ENCODE data around the gene MORN4.

Gene MORN4

GRCh38 chr10:97629289-97629688, 4.0 kb downstream of the MORN4 start:
- no peak overlapping the region for H2AFZ ChIP-seq (ENCODE audit: low read length)
- no peak overlapping the region for H3K4me2 ChIP-seq (ENCODE audit: insufficient read depth, low read length, poor library complexity, severe bottlenecking)
- H3K27me3 ChIP-seq (ENCODE audit: control insufficient read depth in 3 of 3, insufficient read depth in 3 of 3, low read depth in 1 of 3, low read length in 3 of 3), result no peaks in the 10 kb centered on the region
- peaks cover 0 to 7% of the 10 kb centered on the region in 2 donors for H3K4me1 ChIP-seq (ENCODE audit: control insufficient read depth in 2 of 2, insufficient read depth in 1 of 2, low read depth in 1 of 2, low read length in 2 of 2)
- H3K9me3 ChIP-seq (replicated peaks in 1 of 2; ENCODE audit: control insufficient read depth in 2 of 2, insufficient read depth in 1 of 2, low read depth in 1 of 2, low read length in 2 of 2), result no peaks in the 10 kb centered on the region
- no peak overlapping the region for H3K4me3 ChIP-seq (ENCODE audit: low read length in 2 of 2)
- no peak overlapping the region for H2BK120ac ChIP-seq (ENCODE audit: low read depth, low read length)
- H2BK12ac ChIP-seq (ENCODE audit: low read length), result no peak overlapping the region
- H3K23ac ChIP-seq (ENCODE audit: low read depth, low read length, poor library complexity), result no peak overlapping the region
- no CpG with 5 or more reads among the region's 5 CpGs for WGBS, 2 donors (ENCODE audit: extremely low coverage in 2 of 2, insufficient read length in 2 of 2, insufficient replicate concordance in 1 of 2)
- peaks cover 2 to 8% of the 10 kb centered on the region in 2 donors for H3K36me3 ChIP-seq (replicated peaks in 1 of 2; ENCODE audit: control insufficient read depth in 2 of 2, insufficient read depth in 2 of 2, low read length in 2 of 2)
- H3K18ac ChIP-seq (ENCODE audit: low read length), result no peak overlapping the region
- no peaks in the 10 kb centered on the region for H3K79me1 ChIP-seq (ENCODE audit: low read depth, low read length)
- H4K8ac ChIP-seq (ENCODE audit: low read depth, low read length), result no peak overlapping the region
- no peak overlapping the region for H3K4ac ChIP-seq (ENCODE audit: low read length)
- no peak overlapping the region for H3K27ac ChIP-seq (replicated peaks; ENCODE audit: low read length)
- H3K9ac ChIP-seq (ENCODE audit: low read depth, low read length, poor library complexity), result no peak overlapping the region
- H2BK5ac ChIP-seq (ENCODE audit: low read length), result no peak overlapping the region
- no peak for DNase-seq (ENCODE audit: low spot score)
- no peak overlapping the region for H4K91ac ChIP-seq (ENCODE audit: low read depth, low read length, poor library complexity)
- H2AK5ac ChIP-seq (ENCODE audit: low read depth, low read length), result no peak overlapping the region
- no peak overlapping the region for H3K14ac ChIP-seq (ENCODE audit: low read length)
- no peak overlapping the region for H2BK15ac ChIP-seq (ENCODE audit: low read length)

- H3K4me3 ChIP-seq (ENCODE audit: low read length in 2 of 2), result no peak overlapping the region
- H4K91ac ChIP-seq (ENCODE audit: low read depth, low read length, poor library complexity), result no peak overlapping the region
- no peak overlapping the region for H3K14ac ChIP-seq (ENCODE audit: low read length)
- no peaks in the 10 kb centered on the region for H3K9me3 ChIP-seq (replicated peaks in 1 of 2; ENCODE audit: control insufficient read depth in 2 of 2, insufficient read depth in 1 of 2, low read depth in 1 of 2, low read length in 2 of 2)
- peaks cover 0 to 4% of the 10 kb centered on the region in 2 donors for H3K4me1 ChIP-seq (ENCODE audit: control insufficient read depth in 2 of 2, insufficient read depth in 1 of 2, low read depth in 1 of 2, low read length in 2 of 2)
- H2BK12ac ChIP-seq (ENCODE audit: low read length), result no peak overlapping the region
- no peaks in the 10 kb centered on the region for H3K27me3 ChIP-seq (ENCODE audit: control insufficient read depth in 3 of 3, insufficient read depth in 3 of 3, low read depth in 1 of 3, low read length in 3 of 3)
- no peak overlapping the region for H4K8ac ChIP-seq (ENCODE audit: low read depth, low read length)
- H3K4me2 ChIP-seq (ENCODE audit: insufficient read depth, low read length, poor library complexity, severe bottlenecking), result no peak overlapping the region
- H3K4ac ChIP-seq (ENCODE audit: low read length), result no peak overlapping the region
- H2AFZ ChIP-seq (ENCODE audit: low read length), result no peak overlapping the region
- no CpG with 5 or more reads among the region's 3 CpGs for WGBS, 2 donors (ENCODE audit: extremely low coverage in 2 of 2, insufficient read length in 2 of 2, insufficient replicate concordance in 1 of 2)
- H3K23ac ChIP-seq (ENCODE audit: low read depth, low read length, poor library complexity), result no peak overlapping the region
- no peak overlapping the region for H2BK15ac ChIP-seq (ENCODE audit: low read length)
- H2BK120ac ChIP-seq (ENCODE audit: low read depth, low read length), result no peak overlapping the region
- H3K9ac ChIP-seq (ENCODE audit: low read depth, low read length, poor library complexity), result no peak overlapping the region
- DNase-seq (ENCODE audit: low spot score), result no peak
- H3K18ac ChIP-seq (ENCODE audit: low read length), result no peak overlapping the region
- peaks cover 2 to 8% of the 10 kb centered on the region in 2 donors for H3K36me3 ChIP-seq (replicated peaks in 1 of 2; ENCODE audit: control insufficient read depth in 2 of 2, insufficient read depth in 2 of 2, low read length in 2 of 2)
- H3K79me1 ChIP-seq (ENCODE audit: low read depth, low read length), result no peaks in the 10 kb centered on the region
- no peak overlapping the region for H2AK5ac ChIP-seq (ENCODE audit: low read depth, low read length)
- no peak overlapping the region for H2BK5ac ChIP-seq (ENCODE audit: low read length)
- no peak overlapping the region for H3K27ac ChIP-seq (replicated peaks; ENCODE audit: low read length)
Observed at GRCh38 chr10:97628228-97628627, 5.1 kb downstream of the MORN4 start.

GRCh38 chr10:97627731-97628130, 5.6 kb downstream of the MORN4 start:
- Histone ChIP-seq H2AFZ (ENCODE audit: low read length) (no peak overlapping the region), H2BK5ac (ENCODE audit: low read length) (no peak overlapping the region), H2BK12ac (ENCODE audit: low read length) (no peak overlapping the region), H3K9me3 (replicated peaks in 1 of 2; ENCODE audit: control insufficient read depth in 2 of 2, insufficient read depth in 1 of 2, low read depth in 1 of 2, low read length in 2 of 2) (no peaks in the 10 kb centered on the region), H3K18ac (ENCODE audit: low read length) (no peak overlapping the region), H3K4me2 (ENCODE audit: insufficient read depth, low read length, poor library complexity, severe bottlenecking) (no peak overlapping the region), H2AK5ac (ENCODE audit: low read depth, low read length) (no peak overlapping the region), H3K14ac (ENCODE audit: low read length) (no peak overlapping the region), H3K23ac (ENCODE audit: low read depth, low read length, poor library complexity) (no peak overlapping the region), H2BK15ac (ENCODE audit: low read length) (no peak overlapping the region), H3K27ac (replicated peaks; ENCODE audit: low read length) (no peak overlapping the region), H3K27me3 (ENCODE audit: control insufficient read depth in 3 of 3, insufficient read depth in 3 of 3, low read depth in 1 of 3, low read length in 3 of 3) (no peaks in the 10 kb centered on the region), H2BK120ac (ENCODE audit: low read depth, low read length) (no peak overlapping the region), H3K36me3 (replicated peaks in 1 of 2; ENCODE audit: control insufficient read depth in 2 of 2, insufficient read depth in 2 of 2, low read length in 2 of 2) (peaks cover 2 to 8% of the 10 kb centered on the region in 2 donors), H3K4me1 (ENCODE audit: control insufficient read depth in 2 of 2, insufficient read depth in 1 of 2, low read depth in 1 of 2, low read length in 2 of 2) (peaks cover 0 to under 1% of the 10 kb centered on the region in 2 donors), H4K91ac (ENCODE audit: low read depth, low read length, poor library complexity) (no peak overlapping the region), H3K9ac (ENCODE audit: low read depth, low read length, poor library complexity) (no peak overlapping the region), H4K8ac (ENCODE audit: low read depth, low read length) (no peak overlapping the region), H3K79me1 (ENCODE audit: low read depth, low read length) (no peaks in the 10 kb centered on the region), H3K4me3 (ENCODE audit: low read length in 2 of 2) (no peak overlapping the region), H3K4ac (ENCODE audit: low read length) (no peak overlapping the region)
- DNase-seq (ENCODE audit: low spot score), result no peak
- no CpG with 5 or more reads among the region's 4 CpGs for WGBS, 2 donors (ENCODE audit: extremely low coverage in 2 of 2, insufficient read length in 2 of 2, insufficient replicate concordance in 1 of 2)

- H2BK12ac ChIP-seq (ENCODE audit: low read length), result no peak overlapping the region
- no peak for DNase-seq (ENCODE audit: low spot score)
- no peaks in the 10 kb centered on the region for H3K9me3 ChIP-seq (replicated peaks in 1 of 2; ENCODE audit: control insufficient read depth in 2 of 2, insufficient read depth in 1 of 2, low read depth in 1 of 2, low read length in 2 of 2)
- H3K4me1 ChIP-seq (ENCODE audit: control insufficient read depth in 2 of 2, insufficient read depth in 1 of 2, low read depth in 1 of 2, low read length in 2 of 2), result no peaks in the 10 kb centered on the region
- no peak overlapping the region for H3K4ac ChIP-seq (ENCODE audit: low read length)
- H2BK5ac ChIP-seq (ENCODE audit: low read length), result no peak overlapping the region
- no peak overlapping the region for H3K4me3 ChIP-seq (ENCODE audit: low read length in 2 of 2)
- H3K14ac ChIP-seq (ENCODE audit: low read length), result no peak overlapping the region
- no peak overlapping the region for H4K8ac ChIP-seq (ENCODE audit: low read depth, low read length)
- peaks cover 2 to 6% of the 10 kb centered on the region in 2 donors for H3K36me3 ChIP-seq (replicated peaks in 1 of 2; ENCODE audit: control insufficient read depth in 2 of 2, insufficient read depth in 2 of 2, low read length in 2 of 2)
- H3K9ac ChIP-seq (ENCODE audit: low read depth, low read length, poor library complexity), result no peak overlapping the region
- H3K23ac ChIP-seq (ENCODE audit: low read depth, low read length, poor library complexity), result no peak overlapping the region
- H2BK120ac ChIP-seq (ENCODE audit: low read depth, low read length), result no peak overlapping the region
- no peaks in the 10 kb centered on the region for H3K79me1 ChIP-seq (ENCODE audit: low read depth, low read length)
- H3K27ac ChIP-seq (replicated peaks; ENCODE audit: low read length), result no peak overlapping the region
- no peak overlapping the region for H4K91ac ChIP-seq (ENCODE audit: low read depth, low read length, poor library complexity)
- no CpG with 5 or more reads among the region's 1 CpG for WGBS, 2 donors (ENCODE audit: extremely low coverage in 2 of 2, insufficient read length in 2 of 2, insufficient replicate concordance in 1 of 2)
- H3K27me3 ChIP-seq (ENCODE audit: control insufficient read depth in 3 of 3, insufficient read depth in 3 of 3, low read depth in 1 of 3, low read length in 3 of 3), result no peaks in the 10 kb centered on the region
- no peak overlapping the region for H3K18ac ChIP-seq (ENCODE audit: low read length)
- H2AK5ac ChIP-seq (ENCODE audit: low read depth, low read length), result no peak overlapping the region
- H2AFZ ChIP-seq (ENCODE audit: low read length), result no peak overlapping the region
- no peak overlapping the region for H3K4me2 ChIP-seq (ENCODE audit: insufficient read depth, low read length, poor library complexity, severe bottlenecking)
- H2BK15ac ChIP-seq (ENCODE audit: low read length), result no peak overlapping the region
Observed at GRCh38 chr10:97623277-97623676, 10.0 kb downstream of the MORN4 start.

Data from neuronal stem cell (in vitro differentiated cells).